ENCODE results near the gene LDLRAD4.

The LDLRAD4 gene

DNA sequence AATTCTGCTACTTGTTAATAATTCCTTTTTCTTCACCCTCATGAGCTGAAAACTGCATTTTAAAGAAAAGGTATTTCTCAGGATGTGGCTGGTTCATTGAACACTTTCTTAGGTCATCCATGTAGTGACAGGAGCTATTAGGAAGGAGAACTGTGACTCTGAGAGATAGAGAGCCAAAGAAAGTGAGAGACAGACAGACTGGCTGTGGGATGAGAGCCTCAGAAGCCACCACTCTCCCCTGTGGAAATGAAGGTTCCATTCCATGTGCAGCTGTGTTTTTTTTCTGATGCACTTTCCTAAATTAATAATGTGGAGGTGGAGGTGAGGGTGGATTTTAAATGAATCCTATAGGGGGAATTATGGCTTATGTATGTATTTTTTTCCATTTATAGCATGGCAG, 394.5 kb downstream of the LDLRAD4 start:
- no peak for TF ChIP-seq CTCF (IDR thresholded peaks at IDR 0.05; ENCODE audit: low read depth, low read length)
- no peak for DNase-seq (ENCODE audit: extremely low read depth, low read depth)

DNA sequence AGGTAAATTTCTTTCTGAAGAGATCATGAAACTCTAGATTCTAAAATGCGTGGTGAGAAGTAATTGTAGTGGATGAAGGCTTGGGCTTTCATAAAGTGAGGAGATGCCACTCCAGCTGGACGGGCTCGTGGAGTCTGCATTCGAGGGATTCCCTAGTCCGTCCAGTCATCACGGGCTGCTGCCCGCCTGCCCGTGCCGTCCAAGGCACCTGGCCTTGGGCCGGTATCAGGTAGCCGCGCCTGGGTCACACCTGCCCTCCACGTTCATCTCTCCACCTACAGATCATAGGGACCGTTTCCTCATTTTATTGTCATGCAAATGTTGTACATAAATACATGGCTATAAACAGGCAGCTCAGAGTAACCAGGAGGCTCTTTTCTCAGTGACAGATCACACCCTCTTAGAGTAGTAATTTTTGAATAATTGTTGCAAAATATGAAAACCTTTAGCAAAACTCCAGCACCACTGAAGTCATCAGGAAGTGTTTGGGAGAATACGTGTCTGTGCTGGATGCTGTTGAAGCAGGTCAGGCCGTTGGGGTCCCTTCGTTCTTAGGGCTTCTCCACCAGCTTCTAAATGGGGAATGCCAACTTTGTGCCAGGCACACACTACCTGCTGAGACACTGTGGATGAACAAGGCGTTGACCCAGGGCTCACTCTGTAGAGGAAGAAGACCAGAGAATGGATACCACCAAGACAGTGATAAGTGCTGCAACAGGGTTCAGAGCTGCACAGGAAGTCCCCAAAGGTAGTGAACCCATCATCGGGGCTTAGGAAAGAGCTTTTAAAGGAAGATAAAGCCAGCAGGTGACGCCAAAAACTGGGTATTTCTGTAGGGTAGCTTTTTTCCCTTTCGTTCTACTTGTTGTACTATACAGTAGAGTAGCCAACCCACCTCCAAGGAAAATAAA, 395.3 kb downstream of the LDLRAD4 start:
- no peak for DNase-seq (ENCODE audit: extremely low read depth, low read depth)
- TF ChIP-seq CTCF (IDR thresholded peaks at IDR 0.05; ENCODE audit: low read depth, low read length), result no peak

DNA sequence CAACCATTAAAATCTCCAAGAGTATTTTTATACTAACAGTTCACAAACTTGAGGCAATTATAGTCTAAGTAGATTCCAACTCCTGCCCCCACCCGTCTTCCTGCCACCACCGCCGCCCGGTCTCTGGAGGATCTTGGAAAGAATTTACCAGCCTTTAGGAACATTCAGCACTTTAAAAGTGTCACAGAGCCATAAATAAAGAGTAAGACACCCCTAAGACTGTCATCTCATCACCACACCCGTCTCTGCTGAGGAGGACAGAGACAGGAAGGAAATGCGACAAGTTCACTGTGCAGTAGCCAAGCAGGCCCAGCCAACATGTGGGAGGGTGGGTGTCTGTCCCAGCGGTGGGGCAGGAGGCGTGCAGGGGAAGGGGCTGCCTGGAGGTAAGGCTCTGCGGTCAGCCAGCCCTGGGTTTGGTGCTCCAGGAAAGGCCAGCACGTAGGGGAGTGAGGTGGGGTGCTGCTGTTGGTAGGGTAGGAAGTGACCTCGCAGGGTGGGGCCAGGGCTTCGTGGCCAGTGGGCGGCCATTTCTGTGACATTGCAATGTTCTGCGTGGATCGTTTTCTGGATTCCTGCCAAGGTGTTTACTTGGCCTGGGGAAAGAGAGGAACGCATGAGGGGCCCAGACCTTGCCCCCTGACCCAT, 396.2 kb downstream of the LDLRAD4 start:
- no peak for DNase-seq (ENCODE audit: extremely low read depth, low read depth)

DNA sequence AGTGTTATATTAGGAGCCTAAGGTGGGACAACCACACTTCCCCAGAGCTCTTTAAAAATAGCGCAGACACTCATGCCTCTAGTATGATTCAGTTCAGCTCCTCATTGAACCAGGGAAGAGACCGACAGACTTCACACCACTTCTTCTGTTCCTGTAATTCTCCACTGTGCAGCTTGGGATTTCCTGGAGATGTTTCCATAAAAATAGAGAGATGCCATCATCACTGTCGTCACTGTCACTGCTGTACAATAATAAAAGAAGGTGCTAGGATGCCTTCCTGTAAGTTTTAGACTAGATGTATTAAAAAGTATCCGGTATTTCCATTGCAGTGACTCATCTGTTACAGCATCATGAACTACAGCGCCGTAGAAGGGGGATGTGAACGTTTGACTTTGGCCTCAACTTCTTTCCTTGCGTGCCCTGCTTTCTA, 396.9 kb downstream of the LDLRAD4 start:
- TF ChIP-seq CTCF (IDR thresholded peaks at IDR 0.05; ENCODE audit: low read depth, low read length), result no peak
- DNase-seq (ENCODE audit: extremely low read depth, low read depth), result no peak

More for the DNA sequence above, 396.2 kb downstream of the LDLRAD4 start:
- no peak for TF ChIP-seq CTCF (IDR thresholded peaks at IDR 0.05; ENCODE audit: low read depth, low read length)

GRCh38 chr18:13616041-13616440, 397.5 kb downstream of the LDLRAD4 start:
- TF ChIP-seq CTCF (IDR thresholded peaks at IDR 0.05; ENCODE audit: low read depth, low read length), result no peak
- no peak for DNase-seq (ENCODE audit: extremely low read depth, low read depth)

- DNase-seq (ENCODE audit: extremely low read depth, low read depth), result no peak
- TF ChIP-seq CTCF (IDR thresholded peaks at IDR 0.05; ENCODE audit: low read depth, low read length), result no peak
Observed at GRCh38 chr18:13616525-13617035, 398.0 kb downstream of the LDLRAD4 start.
